MM.1S (cell line): ENCODE results near the gene HTR1D.

ENCODE experiments used
- DNase-seq: peaks from one replicate; pipeline ENCODE4 v3.0.0-alpha.2; 2015
- H2AFZ ChIP-seq: fragments of 300-600 bp; sonication (generic); 2 replicates; pipeline ENCODE4 v1.6.0; 2016; ENCODE audit warnings: antibody characterized with exemption, low read length
- H3F3A ChIP-seq: fragments of 300-600 bp; sonication (generic); 2 replicates; pipeline ENCODE4 v1.6.1; 2016; ENCODE audit warnings: mild to moderate bottlenecking, antibody characterized with exemption, low read length, moderate library complexity, mixed read lengths; ENCODE audit not compliant: insufficient read depth
- H3K27ac ChIP-seq: fragments of 300-600 bp; sonication (generic); 2 replicates; pipeline ENCODE4 v1.5.1; 2016; ENCODE audit warnings: mild to moderate bottlenecking, low read length
- H3K27me3 ChIP-seq: fragments of 300-600 bp; sonication (generic); replicated peaks from 2 replicates; pipeline ENCODE4 v1.6.0; 2016; ENCODE audit warnings: low read length; ENCODE audit not compliant: insufficient read depth
- H3K36me3 ChIP-seq: fragments of 300-600 bp; sonication (generic); replicated peaks from 2 replicates; pipeline ENCODE4 v1.6.1; 2016; ENCODE audit warnings: mild to moderate bottlenecking, low read length, mixed read lengths; ENCODE audit not compliant: insufficient read depth
- H3K4me1 ChIP-seq: fragments of 300-600 bp; sonication (generic); 2 replicates; pipeline ENCODE4 v1.6.1; 2016; ENCODE audit warnings: low read length, mixed read lengths
- H3K4me2 ChIP-seq: fragments of 300-600 bp; sonication (generic); 2 replicates; pipeline ENCODE4 v1.6.0; 2016; ENCODE audit warnings: low read depth, low read length
- H3K4me3 ChIP-seq: fragments of 300-600 bp; sonication (generic); 2 replicates; pipeline ENCODE4 v1.5.1; 2016; ENCODE audit warnings: low read length, mixed read lengths
- H3K79me2 ChIP-seq: fragments of 300-600 bp; sonication (generic); 2 replicates; pipeline ENCODE4 v1.6.1; 2016; ENCODE audit warnings: mixed run types, low read length, mixed read lengths
- H3K9ac ChIP-seq: fragments of 300-600 bp; sonication (generic); 2 replicates; pipeline ENCODE4 v1.6.1; 2016; ENCODE audit warnings: low read length, mixed read lengths
- H3K9me2 ChIP-seq: fragments of 300-600 bp; sonication (generic); replicated peaks from 2 replicates; pipeline ENCODE4 v1.6.1; 2016; ENCODE audit warnings: mild to moderate bottlenecking, low read length, mixed read lengths; ENCODE audit not compliant: insufficient read depth
- H3K9me3 ChIP-seq: fragments of 300-600 bp; sonication (generic); replicated peaks from 2 replicates; pipeline ENCODE4 v1.6.1; 2016; ENCODE audit warnings: mild to moderate bottlenecking, low read length, mixed read lengths; ENCODE audit not compliant: insufficient read depth
- H4K20me1 ChIP-seq: fragments of 300-600 bp; sonication (generic); 2 replicates; pipeline ENCODE4 v1.6.1; 2016; ENCODE audit warnings: mild to moderate bottlenecking, low read length, moderate library complexity, mixed read lengths; ENCODE audit not compliant: insufficient read depth
- EZH2 ChIP-seq: fragments of 300-600 bp; sonication (generic); optimal IDR thresholded peaks from 2 replicates; pipeline ENCODE3; 2017; ENCODE audit warnings: low read depth, mild to moderate bottlenecking, antibody characterized with exemption, low read length, mixed read lengths
- EZH2phosphoT487 ChIP-seq: fragments of 300-600 bp; sonication (generic); IDR thresholded peaks from 2 replicates; pipeline ENCODE4 v1.6.1; 2018; ENCODE audit warnings: antibody characterized with exemption, low read length
- TF ChIP-seq, protein P1 (sequence below): fragments of 300-600 bp; sonication (generic); IDR thresholded peaks from 2 replicates; pipeline ENCODE4 v1.5.1; 2016; ENCODE audit warnings: antibody characterized with exemption, low read length, mixed read lengths

HTR1D gene

DNA sequence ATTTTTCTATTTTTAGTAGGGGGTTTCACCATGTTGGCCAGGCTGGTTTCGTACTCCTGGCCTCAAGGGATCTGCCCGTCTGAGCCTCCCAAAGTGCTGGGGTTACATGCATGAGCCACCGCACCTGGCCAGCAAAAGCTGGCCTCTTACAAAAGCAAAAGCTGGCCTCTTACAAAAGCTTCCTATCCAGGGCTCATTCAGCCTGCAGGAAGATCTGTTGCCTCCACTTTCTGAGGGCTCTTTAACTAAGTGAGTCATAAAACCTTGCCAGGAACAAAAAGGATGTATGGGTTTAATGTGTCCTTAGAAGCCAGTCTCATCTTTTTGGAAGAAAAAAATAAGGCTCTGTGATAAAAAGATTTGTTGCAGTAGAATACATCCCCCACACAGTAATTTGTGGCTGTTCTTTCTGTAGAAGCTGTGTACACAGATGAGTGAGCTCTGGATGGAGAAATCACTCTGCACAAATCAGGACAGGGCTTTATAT, 15.0 kb downstream of the HTR1D start:
- peak; percentile 40 for DNase-seq
- no peaks in the 10 kb centered on the region for H3K79me2 ChIP-seq
- no peaks in the 10 kb centered on the region for H3K27me3 ChIP-seq
- H3K4me2 ChIP-seq: no peak overlapping the region
- no peaks in the 10 kb centered on the region for H3K9me3 ChIP-seq
- H3K9me2 ChIP-seq: no peaks in the 10 kb centered on the region
- H3K36me3 ChIP-seq: no peaks in the 10 kb centered on the region
- no peak overlapping the region for H3K27ac ChIP-seq
- no peak overlapping the region for H2AFZ ChIP-seq
- no peak overlapping the region for H3K4me3 ChIP-seq
- no peaks in the 10 kb centered on the region for H4K20me1 ChIP-seq
- no peak overlapping the region for H3K9ac ChIP-seq
- no peaks in the 10 kb centered on the region for H3F3A ChIP-seq
- no peak for TF ChIP-seq EZH2
- TF ChIP-seq, protein P1, sequence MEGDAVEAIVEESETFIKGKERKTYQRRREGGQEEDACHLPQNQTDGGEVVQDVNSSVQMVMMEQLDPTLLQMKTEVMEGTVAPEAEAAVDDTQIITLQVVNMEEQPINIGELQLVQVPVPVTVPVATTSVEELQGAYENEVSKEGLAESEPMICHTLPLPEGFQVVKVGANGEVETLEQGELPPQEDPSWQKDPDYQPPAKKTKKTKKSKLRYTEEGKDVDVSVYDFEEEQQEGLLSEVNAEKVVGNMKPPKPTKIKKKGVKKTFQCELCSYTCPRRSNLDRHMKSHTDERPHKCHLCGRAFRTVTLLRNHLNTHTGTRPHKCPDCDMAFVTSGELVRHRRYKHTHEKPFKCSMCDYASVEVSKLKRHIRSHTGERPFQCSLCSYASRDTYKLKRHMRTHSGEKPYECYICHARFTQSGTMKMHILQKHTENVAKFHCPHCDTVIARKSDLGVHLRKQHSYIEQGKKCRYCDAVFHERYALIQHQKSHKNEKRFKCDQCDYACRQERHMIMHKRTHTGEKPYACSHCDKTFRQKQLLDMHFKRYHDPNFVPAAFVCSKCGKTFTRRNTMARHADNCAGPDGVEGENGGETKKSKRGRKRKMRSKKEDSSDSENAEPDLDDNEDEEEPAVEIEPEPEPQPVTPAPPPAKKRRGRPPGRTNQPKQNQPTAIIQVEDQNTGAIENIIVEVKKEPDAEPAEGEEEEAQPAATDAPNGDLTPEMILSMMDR: no peak
- H3K4me1 ChIP-seq: 0 out of 2 replicates have a peak, but pooled peaks cover 3% of the 10 kb centered on the region

DNA sequence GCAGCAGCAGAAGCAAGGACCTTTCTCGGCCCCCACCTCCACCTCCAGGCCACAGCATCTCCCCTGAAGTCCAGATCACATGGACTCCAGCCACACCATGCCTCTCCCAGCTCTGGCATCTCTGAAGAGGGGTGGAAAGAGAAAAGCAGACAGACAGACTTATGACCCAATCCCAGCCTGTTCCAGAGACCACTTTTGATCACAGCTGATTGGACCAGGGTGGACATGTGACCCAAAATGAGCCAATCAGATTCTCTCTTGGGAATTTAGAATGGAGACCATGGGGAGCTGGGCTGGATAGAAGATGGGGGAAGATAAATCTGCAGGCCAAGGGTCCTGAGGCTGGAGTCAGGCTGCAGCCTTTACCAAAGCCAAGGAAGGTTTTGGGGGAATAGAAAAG, 16.4 kb downstream of the HTR1D start:
- Histone ChIP-seq H3F3A (no peaks in the 10 kb centered on the region), H3K9ac (no peak overlapping the region), H3K4me3 (no peak overlapping the region), H3K4me2 (no peak overlapping the region), H3K9me3 (no peaks in the 10 kb centered on the region), H3K27ac (no peak overlapping the region), H3K36me3 (no peaks in the 10 kb centered on the region), H2AFZ (no peak overlapping the region), H3K4me1 (0 out of 2 replicates have a peak, but pooled peaks cover 3% of the 10 kb centered on the region), H4K20me1 (no peaks in the 10 kb centered on the region), H3K27me3 (no peaks in the 10 kb centered on the region), H3K9me2 (no peaks in the 10 kb centered on the region), H3K79me2 (no peaks in the 10 kb centered on the region)
- TF ChIP-seq EZH2 (no peak), EZH2phosphoT487 (no peak)
- TF ChIP-seq, protein P1: no peak
- DNase-seq: no peak

DNA sequence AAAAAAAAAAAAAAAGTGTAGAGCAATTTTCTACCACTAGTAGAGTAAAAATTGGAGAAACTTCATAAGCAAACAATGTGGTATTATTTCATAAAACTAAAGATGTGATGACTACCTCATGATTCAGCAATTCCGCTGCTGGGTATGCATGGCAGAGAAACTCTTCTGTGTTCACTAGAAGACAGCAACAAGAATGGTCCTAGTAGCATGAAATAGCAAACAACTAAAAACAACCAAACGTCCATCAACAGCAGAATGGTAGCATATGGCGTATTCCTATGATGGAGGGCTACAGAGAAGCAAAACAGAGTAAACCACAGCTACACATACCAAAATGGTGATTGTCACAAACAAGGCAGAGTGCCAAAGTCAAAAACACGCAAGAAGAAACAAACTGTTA, 18.9 kb downstream of the HTR1D start:
- Histone ChIP-seq H3K4me2 (no peak overlapping the region), H2AFZ (no peak overlapping the region), H3K36me3 (no peaks in the 10 kb centered on the region), H3K4me3 (no peak overlapping the region), H3K9ac (no peak overlapping the region), H4K20me1 (no peaks in the 10 kb centered on the region), H3K27me3 (no peaks in the 10 kb centered on the region; the same call in 1 of the 2 replicates), H3K4me1 (0 out of 2 replicates have a peak, but pooled peaks cover 3% of the 10 kb centered on the region), H3F3A (no peaks in the 10 kb centered on the region), H3K9me3 (no peaks in the 10 kb centered on the region), H3K79me2 (no peaks in the 10 kb centered on the region), H3K9me2 (no peaks in the 10 kb centered on the region), H3K27ac (no peak overlapping the region)
- TF ChIP-seq EZH2 (no peak), EZH2phosphoT487 (no peak)
- TF ChIP-seq, protein P1: no peak
- DNase-seq: no peak
